K562 (cell line): ENCODE data around the gene ATP9B. TPM values are rescaled to one million over a fixed set of nuclear protein-coding genes. Genes with fewer than 3 reads are reported as not detected.

Experiments used
- ATAC-seq: fragments of 200-7000 bp; cut with Tn5 transposase; 3 replicates; pipeline ENCODE4 v1.9.1; 2020; ENCODE audit warnings: moderate library complexity
- BruUV-seq: library from RNA; stranded (reverse); fragments of 400-500 nt; replicated peaks from 2 replicates; lab custom pipeline; 2021; lab: Mats Ljungman, UMichigan
- CTCF ChIA-PET: fragments of 300-600 bp; formaldehyde crosslinking; extraction: SDS; loops from one replicate; lab custom pipeline; 2021; ENCODE audit warnings: low intra/inter-chr PET ratio; lab: Yijun Ruan, JAX
- POLR2A ChIA-PET: fragments of 300-600, 350-650 bp; sonication (Branson Sonifier 250); formaldehyde crosslinking; extraction: SDS; loops from one replicate; lab custom pipeline; 2021; ENCODE audit warnings: antibody characterized with exemption, inconsistent platforms; lab: Yijun Ruan, JAX
- DNase-seq, 4 experiments: peaks; one replicate each; pipeline versions ENCODE4 v3.0.0 to v3.0.0-alpha.2; 2011 to 2018; ENCODE audit warnings: low spot score in 3 of 4, mixed read lengths in 3 of 4; ENCODE audit errors: extremely low read depth in 1 of 4
- FAIRE-seq: peaks from 2 replicates; lab custom pipeline; 2011; peaks lifted over from hg19 to GRCh38; lab: Jason Lieb, UNC
- H2AFZ ChIP-seq: 2 replicates; pipeline ENCODE4 v1.6.0; 2011; ENCODE audit warnings: low read depth, low read length, control low read depth, inconsistent platforms
- H3K27ac ChIP-seq: fragments of 200-600 bp; 3 replicates; pipeline ENCODE4 v1.8.0; 2011; ENCODE audit warnings: low read depth, mild to moderate bottlenecking, control low read depth, inconsistent platforms, low read length, moderate library complexity, mixed read lengths; ENCODE audit errors: extremely low read depth
- H3K27me3 ChIP-seq, 2 experiments: fragments of 300-600 bp in 1 of 2; 2 replicates in 1 of 2; 3 replicates in 1 of 2; pipeline versions ENCODE4 v1.6.0 to v1.8.0; 2011; ENCODE audit warnings: inconsistent platforms in 2 of 2, low read length in 2 of 2, mild to moderate bottlenecking in 1 of 2, mixed read lengths in 1 of 2, moderate library complexity in 1 of 2; ENCODE audit not compliant: control insufficient read depth in 2 of 2, insufficient read depth in 2 of 2
- H3K36me3 ChIP-seq: fragments of 300-600 bp; 3 replicates; pipeline ENCODE4 v1.8.0; 2011; ENCODE audit warnings: mild to moderate bottlenecking, low read length, inconsistent platforms; ENCODE audit not compliant: control insufficient read depth, insufficient read depth
- H3K4me1 ChIP-seq, 2 experiments: fragments of 200-600 bp in 1 of 2; replicated peaks in 1 of 2; 2 replicates in 1 of 2; 3 replicates in 1 of 2; pipeline versions ENCODE4 v1.5.1 to v1.8.0; 2011; ENCODE audit warnings: inconsistent platforms in 2 of 2, low read length in 2 of 2, mild to moderate bottlenecking in 1 of 2, mixed read lengths in 1 of 2, moderate library complexity in 1 of 2; ENCODE audit not compliant: control insufficient read depth in 2 of 2, insufficient read depth in 2 of 2
- H3K4me2 ChIP-seq: 2 replicates; pipeline ENCODE4 v1.6.1; 2011; ENCODE audit warnings: low read length, control low read depth, inconsistent platforms, mixed read lengths; ENCODE audit not compliant: insufficient read depth
- H3K4me3 ChIP-seq: fragments of 200-600 bp; sonication (generic), shearing (Covaris generic); 2 replicates; pipeline ENCODE4 v1.5.1; 2016; ENCODE audit warnings: control low read depth, inconsistent platforms
- H3K79me2 ChIP-seq: fragments of 200-600 bp; 3 replicates; pipeline ENCODE4 v1.8.0; 2011; ENCODE audit warnings: low read length, inconsistent platforms; ENCODE audit not compliant: control insufficient read depth, insufficient read depth
- H3K9ac ChIP-seq, 2 experiments: 2 replicates each; pipeline versions ENCODE4 v1.6.0 to v1.6.1; 2011; ENCODE audit warnings: low read depth in 2 of 2, low read length in 2 of 2, control low read depth in 1 of 2, inconsistent platforms in 1 of 2, mild to moderate bottlenecking in 1 of 2, mixed read lengths in 1 of 2; ENCODE audit not compliant: insufficient read depth in 1 of 2
- H3K9me1 ChIP-seq: one replicate; pipeline ENCODE4 v1.6.0; 2011; ENCODE audit warnings: inconsistent platforms, mild to moderate bottlenecking, low read length, moderate library complexity; ENCODE audit not compliant: control insufficient read depth, insufficient read depth
- H3K9me3 ChIP-seq: replicated peaks from 2 replicates; pipeline ENCODE4 v1.5.1; 2011; ENCODE audit warnings: low read depth, low read length, inconsistent platforms; ENCODE audit not compliant: control insufficient read depth, insufficient read depth
- H4K20me1 ChIP-seq: replicated peaks from 2 replicates; pipeline ENCODE4 v1.6.1; 2011; ENCODE audit warnings: low read length, inconsistent platforms, mixed read lengths; ENCODE audit not compliant: control insufficient read depth, insufficient read depth
- CSDE1 ChIP-seq, 2 experiments: fragments of 450-650 bp; IDR thresholded peaks; 2 replicates each; pipeline ENCODE4 v1.6.1; 2016; ENCODE audit warnings: mild to moderate bottlenecking in 1 of 2
- FIP1L1 ChIP-seq: fragments of 200-400 bp; formaldehyde crosslinking; IDR thresholded peaks from 2 replicates; pipeline ENCODE4 v1.6.1; 2018; ENCODE audit warnings: mild to moderate bottlenecking, low read depth, low read length; ENCODE audit not compliant: poor library complexity, severe bottlenecking
- FOXK2 ChIP-seq, 2 experiments: fragments of 450-650 bp; IDR thresholded peaks in 1 of 2; conservative IDR thresholded peaks in 1 of 2; 2 replicates each; pipeline ENCODE4 v1.6.1; 2016; ENCODE audit warnings: low read depth in 2 of 2, mild to moderate bottlenecking in 1 of 2
- NR1H2 ChIP-seq: sonication (generic); formaldehyde crosslinking; IDR thresholded peaks from 2 replicates; pipeline ENCODE4 v1.4.0; 2020; ENCODE audit warnings: mild to moderate bottlenecking, missing genetic modification reagents
- PRMT5 ChIP-seq: sonication (generic); formaldehyde crosslinking; IDR thresholded peaks from 2 replicates; pipeline ENCODE4 v1.5.0; 2020; ENCODE audit warnings: missing genetic modification reagents
- SMAD3 ChIP-seq: fragments of 450-650 bp; formaldehyde crosslinking; conservative IDR thresholded peaks from 2 replicates; pipeline ENCODE4 v1.4.0; 2020; ENCODE audit warnings: mild to moderate bottlenecking
- U2AF2 ChIP-seq: fragments of 200-400 bp; formaldehyde crosslinking; optimal IDR thresholded peaks from 2 replicates; pipeline ENCODE3; 2017; ENCODE audit warnings: low read depth, mild to moderate bottlenecking, low read length
- ZNF232 ChIP-seq: sonication (generic); formaldehyde crosslinking; IDR thresholded peaks from 2 replicates; pipeline ENCODE4 v1.8.0; 2022; ENCODE audit warnings: mild to moderate bottlenecking, missing genetic modification reagents
- ZNF311 ChIP-seq: fragments of 250-450 bp; sonication (Bioruptor Pico); IDR thresholded peaks from 2 replicates; pipeline ENCODE4 v1.4.0; 2020; ENCODE audit warnings: mild to moderate bottlenecking, moderate library complexity
- ZNF354B ChIP-seq: fragments of 250-450 bp; sonication (Bioruptor Pico); IDR thresholded peaks from 2 replicates; pipeline ENCODE4 v1.4.0; 2020
- WGBS: fragments of 100-300 bp; shearing (Covaris generic); methylation state at CpG from one replicate; pipeline ENCODE4 v1.1.6; 2016; ENCODE audit warnings: low coverage, mixed read lengths; ENCODE audit not compliant: insufficient coverage; ENCODE audit errors: missing lambda C conversion rate; 5-methylcytosine and 5-hydroxymethylcytosine counted together
- in situ Hi-C: fragments of 300-500 bp; cut with MboI; formaldehyde crosslinking; loops from 4 replicates; pipeline ENCODE4 v1.15.0; 2018; ENCODE audit warnings: inconsistent platforms, mixed read lengths
- intact Hi-C: fragments of 100-400 bp; cut with micrococcal nuclease; formaldehyde crosslinking; loops from 2 replicates; pipeline ENCODE4 v1.14.2; 2022
- polyA plus RNA-seq, 8 experiments: library from polyadenylated mRNA; depleted of rRNA in 4 of 8; stranded (reverse) in 5 of 8; unstranded in 3 of 8; fragments of >200 nt; fragmentation: Nextera tagmentation in 2 of 8; fragmentation: Illumina TruSeq in 1 of 8; extraction: Ambion mirVana in 2 of 8; extraction: Trizol in 1 of 8; gene quantifications; 2 replicates each; pipeline versions ENCODE4 v1.2.1 to v1.2.3, GENCODE V29; 2011 to 2014; ENCODE audit warnings: inconsistent platforms in 1 of 8, missing spikeins in 1 of 8
- total RNA-seq, 7 experiments: library from RNA; depleted of rRNA in 6 of 7; stranded (reverse); fragments of >200 nt in 6 of 7; fragmentation: Illumina TruSeq in 2 of 7; extraction: Trizol in 2 of 7; gene quantifications; 2 replicates each; pipeline versions ENCODE4 v1.2.1 to v1.2.3, GENCODE V29; 2011 to 2021; ENCODE audit warnings: low replicate concordance in 1 of 7
- TF ChIP-seq, protein P1 (sequence below): fragments of 250-450 bp; sonication (Bioruptor Pico); IDR thresholded peaks from 2 replicates; pipeline ENCODE4 v1.5.0; 2021

ATP9B gene
- total and polyA plus RNA-seq, 9 of the 15 experiments (the other 6 are each of a cell fraction or from before 2014, with no cell fraction given) = 0.66 to 13.2 (median 7.9) TPM

DNA sequence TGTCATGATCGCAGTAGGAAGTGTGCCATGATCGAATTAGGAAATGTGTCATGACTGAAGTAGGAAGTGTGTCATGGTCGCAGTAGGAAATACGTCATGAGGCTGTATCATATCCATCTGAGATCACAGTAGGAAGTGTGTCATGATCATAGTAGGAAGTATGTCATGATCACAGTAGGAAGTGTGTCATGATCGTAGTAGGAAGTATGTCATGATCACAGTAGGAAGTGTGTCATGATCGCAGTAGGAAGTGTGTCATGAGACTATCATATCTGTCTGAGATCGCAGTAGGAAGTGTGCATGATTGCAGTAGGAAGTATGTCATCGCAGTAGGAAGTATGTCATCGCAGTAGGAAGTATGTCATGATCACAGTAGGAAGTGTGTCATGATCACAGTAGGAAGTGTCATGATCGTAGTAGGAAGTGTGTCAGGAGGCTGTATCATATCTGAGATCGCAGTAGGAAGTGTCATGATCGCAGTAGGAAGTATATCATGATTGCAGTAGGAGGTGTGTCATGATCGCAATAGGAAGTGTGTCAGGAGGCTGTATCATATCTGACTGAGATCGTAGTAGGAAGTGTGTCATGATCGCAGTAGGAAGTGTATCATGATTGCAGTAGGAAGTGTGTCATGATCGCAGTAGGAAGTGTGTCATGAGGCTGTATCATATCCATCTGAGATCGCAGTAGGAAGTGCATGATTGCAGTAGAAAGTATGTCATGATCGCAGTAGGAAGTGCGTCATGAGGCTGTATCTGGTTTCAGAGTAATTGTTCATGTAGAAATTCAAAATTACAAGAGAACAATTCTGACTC lies 270.1 kb downstream of the ATP9B start (continued):
- TF ChIP-seq FIP1L1 (no peak), U2AF2 (no peak), ZNF311 (CRISPR knock-in tag) (no peak), FOXK2 (conservative IDR thresholded peaks at IDR 0.05 in 1 of 2, IDR thresholded peaks at IDR 0.05 in 1 of 2; ENCODE audit: low read depth in 2 of 2) (no peak), CSDE1 (IDR thresholded peaks at IDR 0.05) (no peak), NR1H2 (CRISPR knock-in tag) (no peak)

DNA sequence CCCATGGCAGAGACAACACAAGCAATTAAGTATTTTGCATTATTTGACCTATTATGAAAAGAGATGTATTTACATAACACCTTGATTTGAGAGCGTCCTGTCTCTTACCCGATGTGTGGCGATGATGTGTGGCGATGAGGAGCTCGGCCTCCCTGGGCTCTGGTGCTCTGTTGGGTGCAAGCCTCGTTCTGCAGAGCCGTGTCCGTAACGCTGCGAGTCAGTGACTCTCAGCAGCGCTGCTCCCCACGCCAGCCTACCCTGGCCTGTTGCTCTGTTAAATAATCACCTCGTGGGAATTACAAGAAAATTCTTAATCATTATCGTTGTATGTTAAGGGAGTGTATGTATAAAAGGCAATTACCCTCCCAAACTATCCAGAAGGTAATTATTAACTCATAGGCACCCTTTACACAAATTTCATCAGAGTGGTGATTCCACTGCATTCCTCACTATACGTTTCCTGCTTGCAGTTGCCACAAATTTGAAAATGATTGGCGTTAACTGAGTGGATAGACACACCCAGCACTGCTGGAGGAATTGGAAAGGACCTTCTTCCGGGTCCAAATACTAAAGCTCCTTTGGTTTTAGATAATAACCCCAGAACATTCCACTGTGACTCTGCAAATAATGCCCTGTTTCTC lies 274.5 kb downstream of the ATP9B start:
- Histone ChIP-seq H3K9ac (no peak overlapping the region; a peak in 1 of 4 replicates), H3K9me1 (no peaks in the 10 kb centered on the region), H3K36me3 (peaks cover 15% of the 10 kb centered on the region; the same call in 2 of the 3 replicates), H2AFZ (no peak overlapping the region), H3K4me1 (peaks cover 0 to 3% of the 10 kb centered on the region in 2 experiments; a peak in 1 of 5 replicates), H3K4me3 (no peak overlapping the region), H3K27me3 (no peaks in the 10 kb centered on the region), H3K9me3 (no peaks in the 10 kb centered on the region), H3K27ac (no peak overlapping the region; the same call in 1 of the 3 replicates), H3K79me2 (no peaks in the 10 kb centered on the region), H4K20me1 (no peaks in the 10 kb centered on the region), H3K4me2 (no peak overlapping the region)
- in situ Hi-C loops = no loop called here
- TF ChIP-seq SMAD3 (no peak), ZNF232 (CRISPR knock-in tag) (no peak), PRMT5 (CRISPR knock-in tag) (no peak), ZNF354B (no peak)
- TF ChIP-seq, protein P1, sequence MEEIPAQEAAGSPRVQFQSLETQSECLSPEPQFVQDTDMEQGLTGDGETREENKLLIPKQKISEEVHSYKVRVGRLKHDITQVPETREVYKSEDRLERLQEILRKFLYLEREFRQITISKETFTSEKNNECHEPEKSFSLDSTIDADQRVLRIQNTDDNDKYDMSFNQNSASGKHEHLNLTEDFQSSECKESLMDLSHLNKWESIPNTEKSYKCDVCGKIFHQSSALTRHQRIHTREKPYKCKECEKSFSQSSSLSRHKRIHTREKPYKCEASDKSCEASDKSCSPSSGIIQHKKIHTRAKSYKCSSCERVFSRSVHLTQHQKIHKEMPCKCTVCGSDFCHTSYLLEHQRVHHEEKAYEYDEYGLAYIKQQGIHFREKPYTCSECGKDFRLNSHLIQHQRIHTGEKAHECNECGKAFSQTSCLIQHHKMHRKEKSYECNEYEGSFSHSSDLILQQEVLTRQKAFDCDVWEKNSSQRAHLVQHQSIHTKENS = no peak
- CTCF ChIA-PET = no interaction called here
- WGBS = 75% methylated on average over 17 of the region's 17 CpGs
- FAIRE-seq (no peak), DNase-seq (peak in 2 of 4 experiments; percentile 3 to 7), ATAC-seq (no peak)
- no TSS peak for BruUV-seq
- intact Hi-C loops = no loop called here
- POLR2A ChIA-PET = interaction anchor here (0.9 kb wide), 1 partner anchor 10 kb away, joined by 4 read pairs; no protein-coding TSS in a partner anchor
